A172 (cell line): Measurements from ENCODE around the gene HTR3E. TPM values are rescaled to one million over a fixed set of nuclear protein-coding genes. Genes with fewer than 3 reads are reported as not detected.
"Not testable (repeated sequence)": the region's sequence is repeated elsewhere in the genome, so short reads cannot be mapped to it uniquely, and the experiment has no call there.

Experiments
- DNase-seq: peaks from one replicate; pipeline ENCODE4 v3.0.0-alpha.2; 2015; ENCODE audit warnings: low spot score
- total RNA-seq: library from RNA; depleted of rRNA; stranded (reverse); fragments of >200 nt; shearing (Covaris generic); gene quantifications from 2 replicates; pipeline ENCODE4 v1.2.3, GENCODE V29; 2014

HTR3E gene
- total RNA-seq, 1 experiment from 2014 or later = not detected

- DNase-seq = no peak
Measured at GRCh38 chr3:184116017-184116416, 19.2 kb downstream of the HTR3E start.

DNA sequence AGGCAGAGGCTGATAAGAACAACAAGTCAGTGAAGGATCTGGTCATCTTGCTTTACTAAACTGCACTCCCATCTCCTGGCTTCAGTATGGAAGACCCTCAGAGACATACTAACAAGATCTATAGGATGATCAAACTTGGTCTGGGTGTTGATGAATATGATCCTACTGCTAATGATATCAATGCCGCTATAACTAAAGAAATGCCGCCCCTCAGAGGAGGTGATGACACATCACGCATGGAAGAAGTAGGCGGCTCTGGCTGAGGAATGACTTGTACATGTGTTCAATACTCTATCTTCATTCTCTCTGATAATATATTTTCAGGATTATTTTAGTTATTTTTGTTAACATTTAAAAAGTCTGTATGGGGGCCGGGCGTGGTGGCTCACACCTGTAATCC lies 20.8 kb downstream of the HTR3E start:
- no peak for DNase-seq

DNA sequence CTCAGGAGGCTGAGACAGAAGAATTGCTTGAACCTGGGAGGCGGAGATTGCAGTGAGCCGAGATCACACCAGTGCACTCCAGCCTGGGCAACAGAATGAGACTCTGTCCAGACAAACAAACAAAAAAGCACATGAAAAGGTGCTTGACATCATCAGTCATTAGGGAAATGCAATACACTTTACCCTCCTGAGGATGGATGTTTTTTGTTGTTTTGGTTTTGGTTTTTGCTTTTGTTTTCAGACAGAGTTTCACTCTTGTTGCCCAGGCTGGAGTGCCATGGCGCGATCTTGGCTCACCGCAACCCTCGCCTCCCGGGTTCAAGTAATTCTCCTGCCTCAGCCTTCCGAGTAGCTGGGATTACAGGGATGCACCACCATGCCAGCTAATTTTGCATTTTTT lies 24.2 kb downstream of the HTR3E start:
- DNase-seq = not testable (repeated sequence)

DNA sequence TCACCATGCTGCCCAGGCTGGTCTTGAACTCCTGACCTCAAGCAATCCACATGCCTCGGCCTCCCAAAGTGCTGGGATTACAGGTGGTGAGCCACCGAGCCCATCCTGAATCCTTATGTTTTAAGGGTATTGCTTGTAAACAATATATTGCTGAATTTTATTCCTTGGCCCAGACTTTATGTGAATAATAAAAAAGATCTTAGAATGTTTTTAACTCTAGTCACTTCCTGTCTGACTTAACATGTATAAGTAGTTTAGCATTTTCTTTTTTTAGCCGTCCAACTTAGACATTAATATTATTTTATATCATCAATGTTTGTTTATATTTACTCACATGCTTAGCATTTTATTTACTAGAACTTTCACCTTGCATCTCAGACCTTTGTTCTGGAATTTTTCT lies 29.1 kb downstream of the HTR3E start:
- no peak for DNase-seq

DNA sequence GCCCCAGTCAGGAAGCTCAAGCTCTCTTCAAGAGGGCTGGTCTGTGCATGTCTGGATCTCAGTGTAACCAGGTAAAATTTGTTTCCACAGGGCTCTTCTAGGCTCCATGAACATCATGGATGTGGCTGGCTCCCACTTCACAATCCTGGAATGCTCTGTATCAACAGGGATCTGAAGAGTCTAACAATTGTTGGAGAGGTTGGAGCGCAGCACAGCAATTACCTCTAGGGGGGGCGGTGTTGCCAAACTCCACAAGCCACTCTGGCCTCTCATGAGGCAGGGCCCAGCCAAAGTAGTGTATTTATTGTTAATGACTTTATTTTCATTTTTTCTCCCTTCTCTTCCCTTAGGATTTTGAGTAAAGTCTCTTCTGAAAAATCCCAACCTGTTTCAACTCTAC lies 32.1 kb downstream of the HTR3E start:
- DNase-seq = peak; percentile 39

- DNase-seq = no peak
Measured at GRCh38 chr3:184132945-184133344, 36.1 kb downstream of the HTR3E start.

DNA sequence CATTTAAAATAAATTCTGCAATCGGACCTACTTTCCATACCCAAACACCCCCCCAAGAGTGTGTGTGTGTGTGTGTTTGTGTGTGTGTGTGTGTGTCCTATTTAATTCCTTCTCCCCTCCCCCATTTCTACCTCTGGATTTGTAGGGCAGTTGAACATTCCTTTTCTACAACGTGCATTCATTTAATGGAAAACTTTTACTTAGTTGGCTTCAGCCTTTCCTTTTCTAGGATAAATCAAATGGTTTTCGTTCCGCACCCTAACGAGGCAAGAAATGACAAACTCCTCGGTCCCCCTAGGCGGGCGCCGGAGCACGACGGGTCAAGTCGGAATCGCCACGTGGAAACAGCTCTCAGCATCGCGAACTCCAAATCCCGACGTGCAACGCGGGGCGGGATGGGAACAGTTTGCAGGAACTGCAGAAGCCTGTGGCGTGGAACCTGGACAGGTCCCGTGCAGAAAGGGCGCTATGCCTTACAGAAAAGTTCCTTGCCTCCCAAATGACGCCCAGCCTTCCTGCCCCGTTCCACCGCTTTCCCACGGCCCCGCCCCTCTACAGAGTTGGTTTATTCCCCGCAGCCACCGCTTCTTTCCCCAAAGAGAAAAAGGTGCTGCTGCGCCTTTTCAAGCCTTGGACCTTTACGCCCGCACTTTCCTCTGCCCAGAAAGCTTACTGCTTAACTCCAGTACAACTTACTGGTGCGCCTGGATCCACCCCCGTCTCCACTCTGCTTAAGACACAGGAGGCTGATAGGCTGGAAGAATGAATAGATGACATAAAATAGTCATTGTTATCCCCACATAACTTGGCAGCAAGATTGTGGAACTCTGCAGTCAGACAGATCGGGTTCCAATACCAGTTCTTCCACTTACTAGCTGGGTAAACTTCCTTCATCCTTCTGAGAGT lies 37.2 kb downstream of the HTR3E start:
- peak; percentile 69 for DNase-seq

- DNase-seq = no peak
Measured at GRCh38 chr3:184134746-184135148, 37.9 kb downstream of the HTR3E start.

- DNase-seq = peak; percentile 82
Measured at GRCh38 chr3:184135149-184135910, 38.5 kb downstream of the HTR3E start, which contains the start of gene EIF2B5. EIF2B5 (plus strand) TSS chr3:184135358; CDS start chr3:184135386, 28 bp downstream.

- DNase-seq = no peak
Measured at GRCh38 chr3:184135911-184136260, 39.0 kb downstream of the HTR3E start.

- no peak for DNase-seq
Measured at GRCh38 chr3:184140436-184140835, 43.6 kb downstream of the HTR3E start.

DNA sequence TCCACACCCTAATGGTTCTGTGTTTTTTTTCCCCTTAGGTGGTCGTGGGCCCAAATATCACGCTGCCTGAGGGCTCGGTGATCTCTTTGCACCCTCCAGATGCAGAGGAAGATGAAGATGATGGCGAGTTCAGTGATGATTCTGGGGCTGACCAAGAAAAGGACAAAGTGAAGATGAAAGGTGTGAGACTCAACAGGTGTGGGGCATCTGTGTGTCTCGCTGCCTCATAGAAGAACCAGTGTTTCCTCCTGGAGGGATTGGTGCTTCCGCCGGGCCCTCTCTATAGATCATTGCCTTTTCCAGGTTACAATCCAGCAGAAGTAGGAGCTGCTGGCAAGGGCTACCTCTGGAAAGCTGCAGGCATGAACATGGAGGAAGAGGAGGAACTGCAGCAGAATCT lies 45.3 kb downstream of the HTR3E start:
- no peak for DNase-seq

DNA sequence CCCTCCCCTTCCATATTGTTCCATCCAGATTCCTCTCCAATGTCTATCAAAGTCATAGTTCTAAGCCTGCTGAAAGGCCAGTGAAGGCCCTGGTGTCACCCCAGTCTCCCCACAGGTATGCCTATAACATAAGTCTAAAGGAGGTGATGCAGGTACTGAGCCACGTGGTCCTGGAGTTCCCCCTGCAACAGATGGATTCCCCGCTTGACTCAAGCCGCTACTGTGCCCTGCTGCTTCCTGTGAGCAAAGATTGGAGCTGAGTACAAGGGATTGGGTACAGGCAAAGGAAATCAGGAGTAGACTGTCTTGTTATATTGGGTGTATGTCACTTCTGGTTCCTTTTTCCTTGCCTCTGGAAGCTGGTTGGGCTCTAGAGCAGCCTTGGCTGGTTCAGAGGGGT lies 46.5 kb downstream of the HTR3E start:
- no peak for DNase-seq

- no peak for DNase-seq
Measured at GRCh38 chr3:184144505-184144904, 47.6 kb downstream of the HTR3E start.

DNA sequence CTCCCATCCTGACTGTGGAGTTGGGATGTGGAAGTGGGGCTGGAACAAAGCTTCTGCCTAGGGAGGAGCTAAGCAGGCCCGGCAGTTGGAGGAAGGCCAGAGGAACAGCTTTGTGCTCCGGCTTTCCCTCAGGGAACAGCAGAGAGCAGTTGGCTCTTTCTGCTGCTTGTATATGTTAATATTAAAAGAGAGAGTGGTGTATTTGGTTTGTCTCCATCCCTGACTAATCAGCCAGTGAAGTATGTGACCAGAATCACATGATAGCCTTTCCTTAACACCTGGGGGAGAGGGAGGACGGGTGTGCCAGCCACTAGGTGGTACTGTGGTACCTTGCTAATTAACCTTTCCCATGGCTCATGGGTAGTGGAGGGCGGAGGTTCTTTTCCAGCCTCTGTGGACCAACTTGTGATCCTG lies 48.3 kb downstream of the HTR3E start:
- peak; percentile 76 for DNase-seq

GRCh38 chr3:184145751-184146270 lies 48.9 kb downstream of the HTR3E start:
- DNase-seq = no peak

- DNase-seq = no peak
Measured at GRCh38 chr3:184148076-184148475, 51.2 kb downstream of the HTR3E start.

DNA sequence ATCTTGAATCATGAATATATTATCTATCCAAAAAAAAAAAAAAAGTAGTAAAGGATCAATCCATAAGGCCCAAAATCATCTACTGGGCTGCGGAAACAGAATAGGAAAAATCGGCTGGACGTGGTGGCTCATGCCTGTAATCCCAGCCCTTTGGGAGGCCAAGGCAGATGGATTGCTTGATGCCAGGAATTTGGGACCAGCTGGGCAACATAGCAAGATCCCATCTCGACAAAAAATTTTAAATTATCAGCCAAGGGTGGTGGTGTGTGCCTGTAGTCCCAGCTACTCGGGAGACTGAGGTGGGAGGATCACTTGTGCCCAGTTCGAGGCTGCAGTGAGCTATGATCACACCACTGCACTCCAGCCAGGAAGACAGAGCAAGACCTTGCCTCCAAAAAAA lies 52.3 kb downstream of the HTR3E start:
- no peak for DNase-seq

- DNase-seq = not testable (repeated sequence)
Measured at GRCh38 chr3:184149770-184150169, 52.9 kb downstream of the HTR3E start.

- DNase-seq = peak; percentile 43
Measured at GRCh38 chr3:184154885-184155643, 58.2 kb downstream of the HTR3E start, which contains the start of gene DVL3. DVL3 (plus strand) TSS chr3:184155377; CDS start chr3:184155636, 259 bp downstream.

GRCh38 chr3:184155644-184156521 lies 59.0 kb downstream of the HTR3E start:
- peak; percentile 26 for DNase-seq
